ENCODE results near the gene DEDD. TPM values are rescaled to one million over a fixed set of nuclear protein-coding genes. Genes with fewer than 3 reads are reported as not detected.

DEDD gene
- total and polyA plus RNA-seq, 2 of the 13 experiments (the other 11 are each of a cell fraction or from before 2014, with no cell fraction given) = 12.6 to 27.8 TPM

- no peaks in the 10 kb centered on the region for H3K9me3 ChIP-seq (ENCODE audit: low read length)
- ATAC-seq (no peak), FAIRE-seq (no peak), DNase-seq (ENCODE audit: low spot score) (no peak)
- no peak overlapping the region for H3K9ac ChIP-seq (ENCODE audit: insufficient read depth, low read depth, low read length)
- intact Hi-C loops (cut with micrococcal nuclease; ENCODE audit: unreplicated experiment) = loop anchor here (10.0 kb wide), 1 partner anchor 135 kb away; no protein-coding TSS in a partner anchor
- H3K27me3 ChIP-seq (ENCODE audit: control insufficient read depth in 1 of 2, insufficient read depth in 2 of 2, low read length in 2 of 2) = no peaks in the 10 kb centered on the region; a peak in 1 of 5 replicates
- TF ChIP-seq PLRG1 (conservative IDR thresholded peaks at IDR 0.05) (no peak), ZNF430 (CRISPR knock-in tag; IDR thresholded peaks at IDR 0.05) (no peak), HMG20B (CRISPR knock-in tag; conservative IDR thresholded peaks at IDR 0.05) (no peak), MTA3 (CRISPR knock-in tag; IDR thresholded peaks at IDR 0.05) (no peak)
- no peak overlapping the region for H3K27ac ChIP-seq (ENCODE audit: extremely low read length, insufficient read depth, low read length)
- H3K4me1 ChIP-seq (ENCODE audit: insufficient read depth, low read length) = peaks cover 27% of the 10 kb centered on the region
- CTCF ChIA-PET (ENCODE audit: low intra/inter-chr PET ratio, low total read pairs) = no interaction called here
- no peak overlapping the region for H2AFZ ChIP-seq (ENCODE audit: low read length)
- BruUV-seq (replicated peaks) = no TSS peak
- POLR2A ChIA-PET = no interaction called here
- peaks cover 40% of the 10 kb centered on the region for H3K79me2 ChIP-seq (ENCODE audit: insufficient read depth, low read length)
- 88% methylated on average over 1 of the region's 1 CpG for WGBS (ENCODE audit: low lambda C conversion rate)
- no peaks in the 10 kb centered on the region for H4K20me1 ChIP-seq (ENCODE audit: insufficient read depth, low read length)
- in situ Hi-C loops (cut with HindIII; ENCODE audit: extremely low pct_ligation_motif_present, low pct_unique_long_range_greater_than_20kb) = no loop called here
- no peak overlapping the region for H3K4me2 ChIP-seq (ENCODE audit: low read depth, low read length)
- peaks cover 5 to 26% of the 10 kb centered on the region in 2 experiments; a peak in 4 of 5 replicates for H3K36me3 ChIP-seq (replicated peaks in 1 of 2; ENCODE audit: control insufficient read depth in 1 of 2, insufficient read depth in 2 of 2, low read length in 2 of 2)
- H3K4me3 ChIP-seq (replicated peaks in 1 of 3; ENCODE audit: insufficient read depth in 1 of 3, low read depth in 2 of 3, low read length in 3 of 3) = no peak overlapping the region
Observed at GRCh38 chr1:161130266-161130665, 2.2 kb downstream of the DEDD start.

- Histone ChIP-seq H3K27ac (ENCODE audit: extremely low read length, insufficient read depth, low read length) (no peak overlapping the region), H3K9me3 (ENCODE audit: low read length) (no peaks in the 10 kb centered on the region), H3K4me2 (ENCODE audit: low read depth, low read length) (no peak overlapping the region), H3K4me1 (ENCODE audit: insufficient read depth, low read length) (peaks cover 21% of the 10 kb centered on the region), H2AFZ (ENCODE audit: low read length) (no peak overlapping the region), H3K36me3 (replicated peaks in 1 of 2; ENCODE audit: control insufficient read depth in 1 of 2, insufficient read depth in 2 of 2, low read length in 2 of 2) (peaks cover 10 to 39% of the 10 kb centered on the region in 2 experiments; a peak in 4 of 5 replicates), H3K9ac (ENCODE audit: insufficient read depth, low read depth, low read length) (no peak overlapping the region), H4K20me1 (ENCODE audit: insufficient read depth, low read length) (no peaks in the 10 kb centered on the region), H3K79me2 (ENCODE audit: insufficient read depth, low read length) (peaks cover 35% of the 10 kb centered on the region), H3K4me3 (replicated peaks in 1 of 3; ENCODE audit: insufficient read depth in 1 of 3, low read depth in 2 of 3, low read length in 3 of 3) (no peak overlapping the region), H3K27me3 (ENCODE audit: control insufficient read depth in 1 of 2, insufficient read depth in 2 of 2, low read length in 2 of 2) (no peaks in the 10 kb centered on the region; a peak in 1 of 5 replicates)
- WGBS (ENCODE audit: low lambda C conversion rate) = 95% methylated on average over 4 of the region's 4 CpGs
- DNase-seq (ENCODE audit: low spot score) = no peak
- ChIA-PET POLR2A (interaction anchor here (1.1 kb wide), 1 partner anchor 11 kb away, joined by 4 read pairs; the partner anchor contains the start of genes NIT1 and PFDN2), CTCF (ENCODE audit: low intra/inter-chr PET ratio, low total read pairs) (no interaction called here)
- in situ Hi-C loops (cut with HindIII; ENCODE audit: extremely low pct_ligation_motif_present, low pct_unique_long_range_greater_than_20kb) (no loop called here), intact Hi-C loops (cut with micrococcal nuclease; ENCODE audit: unreplicated experiment) (no loop called here)
- FAIRE-seq = no peak
- no peak for ATAC-seq
- no TSS peak for BruUV-seq (replicated peaks)
- TF ChIP-seq DRAP1 (CRISPR knock-in tag; IDR thresholded peaks at IDR 0.05) (no peak), LCORL (IDR thresholded peaks at IDR 0.05) (no peak), LCORL (CRISPR knock-in tag; IDR thresholded peaks at IDR 0.05) (no peak), ZSCAN5A (CRISPR knock-in tag; IDR thresholded peaks at IDR 0.05; ENCODE audit: borderline replicate concordance) (no peak), JUNB (CRISPR knock-in tag; IDR thresholded peaks at IDR 0.05; ENCODE audit: borderline replicate concordance) (no peak), MEIS2 (CRISPR knock-in tag; IDR thresholded peaks at IDR 0.05) (no peak)
Observed at GRCh38 chr1:161128591-161129420, 3.7 kb downstream of the DEDD start.

Data from HepG2 (cell line).